DMS 273 (cell line): ENCODE results near the gene BFAR.
"Not testable (repeated sequence)": the region's sequence is repeated elsewhere in the genome, so short reads cannot be mapped to it uniquely, and the experiment has no call there.

Experiments
- DNase-seq: peaks from one replicate; lab custom pipeline; 2025; ENCODE audit not compliant: unreplicated experiment; lab: John Stamatoyannopoulos, UW

Gene BFAR

GRCh38 chr16:14685870-14686793, 53.4 kb downstream of the BFAR start:
- not testable (repeated sequence) for DNase-seq

GRCh38 chr16:14694129-14694528, 61.4 kb downstream of the BFAR start, which contains the start of gene PLA2G10:
TSS of gene PLA2G10 (minus strand) at chr16:14694308. CDS start at chr16:14694229, 79 bp downstream.
- not testable (repeated sequence) for DNase-seq

- DNase-seq, result not testable (repeated sequence)
These were observed 69.1 kb downstream of the BFAR start for GRCh38 chr16:14701859-14702258.

GRCh38 chr16:14702672-14703071, 69.9 kb downstream of the BFAR start:
- not testable (repeated sequence) for DNase-seq

GRCh38 chr16:14703156-14704011, 70.6 kb downstream of the BFAR start, which contains the start of gene NPIPA3:
TSS of gene NPIPA3 (plus strand) at chr16:14703411. CDS start at chr16:14708944, 5,533 bp downstream.
- DNase-seq, result not testable (repeated sequence)
